Mesenchymal stem cell (in vitro differentiated cells and primary cell): Measurements from ENCODE around the gene HNRNPH1.

Source experiments
- DNase-seq: peaks from one replicate; pipeline ENCODE4 v3.0.0-alpha.2; 2013
- H2AFZ ChIP-seq: one replicate; pipeline ENCODE4 v1.6.1; 2013; ENCODE audit warnings: low read depth, mild to moderate bottlenecking, control low read depth, inconsistent platforms, low read length, moderate library complexity
- H2AK5ac ChIP-seq: 2 replicates; pipeline ENCODE4 v1.6.1; 2013; ENCODE audit warnings: low read length, moderate library complexity, mild to moderate bottlenecking, inconsistent platforms; ENCODE audit not compliant: severe bottlenecking
- H2BK120ac ChIP-seq: one replicate; pipeline ENCODE4 v1.6.1; 2013; ENCODE audit warnings: low read depth, mild to moderate bottlenecking, inconsistent platforms, low read length, moderate library complexity
- H2BK12ac ChIP-seq, 2 experiments: one replicate each; pipeline ENCODE4 v1.6.1; 2013; ENCODE audit warnings: inconsistent platforms in 2 of 2, low read length in 2 of 2, mild to moderate bottlenecking in 2 of 2, moderate library complexity in 2 of 2, control low read depth in 1 of 2
- H2BK15ac ChIP-seq: one replicate; pipeline ENCODE4 v1.6.1; 2013; ENCODE audit warnings: mild to moderate bottlenecking, low read depth, inconsistent platforms; ENCODE audit not compliant: poor library complexity, severe bottlenecking
- H2BK5ac ChIP-seq: 2 replicates; pipeline ENCODE4 v1.6.1; 2013; ENCODE audit warnings: low read depth, mild to moderate bottlenecking, low read length, control low read depth, inconsistent platforms; ENCODE audit not compliant: poor library complexity, severe bottlenecking
- H3K14ac ChIP-seq, 2 experiments: one replicate each; pipeline ENCODE4 v1.6.1; 2013; ENCODE audit warnings: inconsistent platforms in 2 of 2, low read length in 2 of 2, control low read depth in 1 of 2, mild to moderate bottlenecking in 1 of 2, moderate library complexity in 1 of 2
- H3K18ac ChIP-seq, 2 experiments: one replicate each; pipeline ENCODE4 v1.6.1; 2013; ENCODE audit warnings: inconsistent platforms in 2 of 2, low read length in 2 of 2, control low read depth in 1 of 2, low read depth in 1 of 2, mild to moderate bottlenecking in 1 of 2
- H3K23ac ChIP-seq, 2 experiments: one replicate each; pipeline ENCODE4 v1.6.1; 2013; ENCODE audit warnings: inconsistent platforms in 2 of 2, low read length in 2 of 2, mild to moderate bottlenecking in 2 of 2, moderate library complexity in 2 of 2, control low read depth in 1 of 2
- H3K27ac ChIP-seq: 2 replicates; pipeline ENCODE4 v1.5.1; 2013; ENCODE audit warnings: mild to moderate bottlenecking, moderate library complexity, low read length, control low read depth, inconsistent platforms; ENCODE audit not compliant: poor library complexity, severe bottlenecking
- H3K27me3 ChIP-seq, 2 experiments: 2 replicates each; pipeline versions ENCODE4 v1.6.1 to v1.7.0; 2013; ENCODE audit warnings: low read length in 2 of 2, mild to moderate bottlenecking in 2 of 2, moderate library complexity in 2 of 2, control low read depth in 1 of 2, inconsistent platforms in 1 of 2; ENCODE audit not compliant: control insufficient read depth in 1 of 2, insufficient read depth in 1 of 2
- H3K36me3 ChIP-seq, 2 experiments: 2 replicates each; pipeline versions ENCODE4 v1.6.1 to v1.7.0; 2013; ENCODE audit warnings: low read length in 2 of 2, control low read depth in 1 of 2, inconsistent platforms in 1 of 2, low read depth in 1 of 2, mild to moderate bottlenecking in 1 of 2; ENCODE audit not compliant: insufficient read depth in 2 of 2, control insufficient read depth in 1 of 2
- H3K4ac ChIP-seq, 2 experiments: one replicate each; pipeline ENCODE4 v1.6.1; 2013; ENCODE audit warnings: inconsistent platforms in 2 of 2, low read length in 2 of 2, mild to moderate bottlenecking in 2 of 2, moderate library complexity in 2 of 2, control low read depth in 1 of 2, low read depth in 1 of 2
- H3K4me1 ChIP-seq: 2 replicates; pipeline ENCODE4 v1.6.1; 2013; ENCODE audit warnings: low read depth, low read length, control low read depth; ENCODE audit not compliant: control insufficient read depth, insufficient read depth
- H3K4me2 ChIP-seq: 2 replicates; pipeline ENCODE4 v1.6.1; 2013; ENCODE audit warnings: low read length, mild to moderate bottlenecking, inconsistent platforms; ENCODE audit not compliant: poor library complexity, severe bottlenecking
- H3K4me3 ChIP-seq, 2 experiments: 2 replicates each; pipeline versions ENCODE4 v1.5.1 to v1.7.0; 2013; ENCODE audit warnings: low read length in 2 of 2, mild to moderate bottlenecking in 2 of 2, control low read depth in 1 of 2, low read depth in 1 of 2; ENCODE audit not compliant: insufficient read depth in 1 of 2
- H3K79me1 ChIP-seq: replicated peaks from 2 replicates; pipeline ENCODE4 v1.6.1; 2013; ENCODE audit warnings: mild to moderate bottlenecking, control low read depth, low read length, inconsistent platforms; ENCODE audit not compliant: poor library complexity, severe bottlenecking
- H3K9ac ChIP-seq: 2 replicates; pipeline ENCODE4 v1.7.0; 2013; ENCODE audit warnings: mild to moderate bottlenecking, low read length, moderate library complexity
- H3K9me3 ChIP-seq: 2 replicates; pipeline ENCODE4 v1.7.0; 2013; ENCODE audit warnings: mild to moderate bottlenecking, low read length; ENCODE audit not compliant: control insufficient read depth
- H4K8ac ChIP-seq: one replicate; pipeline ENCODE4 v1.6.1; 2013; ENCODE audit warnings: inconsistent platforms, mild to moderate bottlenecking, low read length, moderate library complexity
- H4K91ac ChIP-seq: one replicate; pipeline ENCODE4 v1.6.1; 2013; ENCODE audit warnings: mild to moderate bottlenecking, low read length, inconsistent platforms
- WGBS: methylation state at CpG from one replicate; pipeline ENCODE4 v1.1.7; 2013; ENCODE audit warnings: mixed read lengths; 5-methylcytosine and 5-hydroxymethylcytosine counted together

The HNRNPH1 gene

DNA sequence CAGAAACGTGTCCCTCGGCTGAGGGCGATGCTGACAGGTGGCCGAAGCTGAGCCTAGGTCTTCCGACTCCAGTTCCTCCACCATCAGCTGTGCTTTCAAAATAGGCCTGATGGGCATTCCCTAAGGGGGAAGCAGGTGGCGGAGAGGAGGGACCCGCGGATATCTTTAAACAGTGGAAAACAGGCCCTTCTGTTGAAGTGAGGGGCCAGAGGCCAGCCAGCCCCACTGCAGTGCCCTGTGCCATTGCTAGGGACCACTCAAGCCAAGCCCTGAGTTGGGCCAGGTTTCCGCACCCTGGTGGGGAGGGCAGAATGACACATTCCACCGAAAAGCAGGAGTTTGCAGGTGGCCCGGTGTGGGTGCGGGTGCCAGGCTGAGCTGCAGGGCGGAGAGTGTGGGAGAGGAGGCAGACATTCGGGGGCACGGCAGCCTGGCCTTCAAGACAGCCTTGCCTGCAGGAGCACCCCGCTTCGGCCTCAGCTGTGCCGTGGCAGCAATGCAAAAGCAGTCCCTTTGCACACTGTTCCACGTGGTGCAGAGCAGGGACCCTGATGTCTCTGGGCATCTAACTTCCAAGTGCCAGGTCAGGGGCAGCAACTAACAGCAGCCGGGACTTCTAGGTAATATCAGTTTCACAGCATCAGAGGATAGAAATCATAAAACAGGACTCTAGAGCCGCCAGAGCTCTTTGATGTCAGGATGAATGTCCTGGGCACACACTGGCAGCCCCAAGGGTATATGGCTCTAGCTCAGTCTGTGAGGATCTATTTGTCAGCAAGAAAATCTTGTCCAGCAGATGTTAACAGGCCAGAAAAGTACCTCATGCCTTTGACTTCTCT, 17.2 kb downstream of the HNRNPH1 start:
- H3K4ac ChIP-seq = no peak overlapping the region
- peaks cover 70 to 80% of the 10 kb centered on the region in 2 experiments for H3K36me3 ChIP-seq
- peak overlapping the region; percentile 9 for H4K8ac ChIP-seq
- H2BK15ac ChIP-seq = no peak overlapping the region
- no peak overlapping the region for H3K23ac ChIP-seq
- H2BK5ac ChIP-seq = no peak overlapping the region
- no peak overlapping the region for H3K14ac ChIP-seq
- no peak overlapping the region for H3K27ac ChIP-seq
- no peaks in the 10 kb centered on the region for H3K4me1 ChIP-seq
- H3K79me1 ChIP-seq = peaks cover 5% of the 10 kb centered on the region
- no peak overlapping the region for H3K18ac ChIP-seq
- no peaks in the 10 kb centered on the region for H3K9me3 ChIP-seq
- no peak overlapping the region for H2AK5ac ChIP-seq
- no peak overlapping the region for H2BK120ac ChIP-seq
- no peak overlapping the region for H3K4me3 ChIP-seq
- H3K27me3 ChIP-seq = no peaks in the 10 kb centered on the region
- 95% methylated on average over 21 of the region's 21 CpGs for WGBS
- H3K4me2 ChIP-seq = no peak overlapping the region
- no peak for DNase-seq
- peak overlapping the region; percentile 72 for H4K91ac ChIP-seq
- no peak overlapping the region for H2AFZ ChIP-seq
- no peak overlapping the region for H2BK12ac ChIP-seq
- H3K9ac ChIP-seq = no peak overlapping the region

DNA sequence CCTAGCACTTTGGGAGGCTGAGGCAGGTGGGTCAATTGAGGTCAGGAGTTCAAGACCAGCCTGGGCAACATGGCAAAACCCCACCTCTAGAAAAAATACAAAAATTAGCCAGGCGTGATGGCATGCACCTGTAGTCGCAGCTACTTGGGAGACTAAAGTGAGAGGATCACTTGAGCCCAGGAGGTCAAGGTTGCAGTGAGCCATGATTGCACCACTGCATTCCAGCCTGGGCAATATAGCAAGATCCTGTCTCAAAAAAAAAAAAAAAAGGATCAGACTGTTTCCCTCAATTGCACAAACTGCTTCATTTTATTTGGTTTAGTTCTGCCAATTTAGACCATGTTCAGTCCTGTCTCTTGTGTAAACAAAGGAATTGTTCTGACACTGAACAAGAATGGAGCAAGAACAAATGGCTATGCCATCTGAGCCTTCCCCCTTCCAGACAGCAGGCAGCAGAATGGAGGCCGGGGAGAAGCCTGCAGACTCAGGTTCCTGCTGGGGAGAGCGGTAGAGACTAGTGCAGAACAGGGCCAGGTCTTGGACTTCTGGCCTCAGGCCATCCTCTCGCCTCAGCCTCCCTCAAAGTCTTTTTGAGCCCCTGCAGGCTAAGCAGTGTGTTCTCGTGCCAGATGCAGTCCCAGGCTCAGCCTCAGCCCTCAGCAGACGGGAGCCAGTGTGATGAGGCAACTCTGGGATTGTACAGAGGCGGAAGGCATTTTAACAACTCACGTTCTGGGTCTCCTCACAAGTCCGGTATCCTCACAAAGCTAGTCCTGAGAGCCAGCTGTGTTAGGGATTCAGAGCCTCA, 18.2 kb downstream of the HNRNPH1 start:
- Histone ChIP-seq H2AFZ (no peak overlapping the region), H3K27ac (no peak overlapping the region), H3K79me1 (peaks cover 5% of the 10 kb centered on the region), H3K4me3 (no peak overlapping the region), H3K18ac (peak overlapping the region in 1 of 2 experiments; percentile 4), H2BK12ac (no peak overlapping the region), H3K36me3 (peaks cover 71 to 78% of the 10 kb centered on the region in 2 experiments), H3K27me3 (no peaks in the 10 kb centered on the region), H3K14ac (no peak overlapping the region), H3K4ac (no peak overlapping the region), H3K4me2 (no peak overlapping the region), H4K91ac (no peak overlapping the region), H2BK120ac (no peak overlapping the region), H3K9ac (no peak overlapping the region), H2AK5ac (no peak overlapping the region), H3K9me3 (no peaks in the 10 kb centered on the region), H3K4me1 (no peaks in the 10 kb centered on the region), H2BK5ac (no peak overlapping the region), H3K23ac (no peak overlapping the region), H2BK15ac (no peak overlapping the region), H4K8ac (no peak overlapping the region)
- 83% methylated on average over 10 of the region's 10 CpGs for WGBS
- peak; percentile 62 for DNase-seq

DNA sequence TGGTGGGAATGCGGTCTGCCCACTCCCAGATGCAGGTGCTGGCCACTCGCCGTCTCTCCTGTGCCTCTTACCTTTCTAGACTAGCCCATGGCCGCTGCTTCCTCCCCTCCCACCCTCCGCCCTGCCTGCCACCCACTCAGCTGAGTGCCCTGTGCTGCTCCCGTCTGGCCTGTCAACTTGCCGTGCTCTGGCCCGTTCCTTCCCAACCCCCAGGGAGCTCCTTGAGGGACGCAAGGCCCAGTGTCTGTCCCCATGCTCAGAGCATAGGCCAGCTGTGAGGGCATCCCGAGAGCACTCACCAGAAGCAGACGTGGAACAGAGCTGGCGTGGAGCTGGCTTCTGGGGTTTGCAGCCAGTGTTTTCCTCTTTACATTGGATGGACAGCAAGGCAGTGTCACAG, 20.2 kb downstream of the HNRNPH1 start:
- no peak overlapping the region for H2BK5ac ChIP-seq
- no peak overlapping the region for H3K4me2 ChIP-seq
- H2AK5ac ChIP-seq = no peak overlapping the region
- no peak overlapping the region for H2BK15ac ChIP-seq
- no peak overlapping the region for H3K23ac ChIP-seq
- no peak overlapping the region for H4K91ac ChIP-seq
- no peaks in the 10 kb centered on the region for H3K4me1 ChIP-seq
- no peak overlapping the region for H3K4me3 ChIP-seq
- no peak overlapping the region for H3K27ac ChIP-seq
- H2BK120ac ChIP-seq = no peak overlapping the region
- H3K14ac ChIP-seq = no peak overlapping the region
- no peaks in the 10 kb centered on the region for H3K9me3 ChIP-seq
- H3K27me3 ChIP-seq = no peaks in the 10 kb centered on the region
- H2AFZ ChIP-seq = no peak overlapping the region
- WGBS = 97% methylated on average over 12 of the region's 12 CpGs
- no peak for DNase-seq
- no peak overlapping the region for H3K18ac ChIP-seq
- H2BK12ac ChIP-seq = no peak overlapping the region
- peaks cover 14% of the 10 kb centered on the region for H3K79me1 ChIP-seq
- no peak overlapping the region for H3K9ac ChIP-seq
- H3K4ac ChIP-seq = no peak overlapping the region
- H3K36me3 ChIP-seq = peaks cover 79 to 82% of the 10 kb centered on the region in 2 experiments
- no peak overlapping the region for H4K8ac ChIP-seq
